IPS-NIHi11 (cell line): Measurements from ENCODE around the gene CLNK.
A peak's percentile ranks its signal among the peaks of the same experiment; 100 is the strongest.

Source experiments
- DNase-seq: peaks from one replicate; pipeline ENCODE4 v3.0.0; 2012; ENCODE audit warnings: mixed read lengths, low spot score

The CLNK gene

GRCh38 chr4:10612476-10612875, 72.1 kb downstream of the CLNK start:
- no peak for DNase-seq

GRCh38 chr4:10611673-10612072, 72.9 kb downstream of the CLNK start:
- no peak for DNase-seq

- DNase-seq = no peak
These were observed 75.9 kb downstream of the CLNK start for GRCh38 chr4:10608501-10609219.

GRCh38 chr4:10607206-10607605, 77.4 kb downstream of the CLNK start:
- no peak for DNase-seq

- DNase-seq = no peak
These were observed 77.9 kb downstream of the CLNK start for GRCh38 chr4:10606483-10607155.

- no peak for DNase-seq
These were observed 78.7 kb downstream of the CLNK start for GRCh38 chr4:10605746-10606482.

GRCh38 chr4:10605031-10605430, 79.5 kb downstream of the CLNK start:
- DNase-seq = no peak

GRCh38 chr4:10599574-10599973, 85.0 kb downstream of the CLNK start:
- DNase-seq = no peak

- DNase-seq = no peak
These were observed 85.7 kb downstream of the CLNK start for GRCh38 chr4:10598829-10599228.

- DNase-seq = no peak
These were observed 87.8 kb downstream of the CLNK start for GRCh38 chr4:10596586-10597290.

GRCh38 chr4:10593130-10593529, 91.4 kb downstream of the CLNK start:
- DNase-seq = peak; percentile 25

- DNase-seq = no peak
These were observed 93.7 kb downstream of the CLNK start for GRCh38 chr4:10590896-10591295.

GRCh38 chr4:10589799-10590198, 94.8 kb downstream of the CLNK start:
- no peak for DNase-seq

GRCh38 chr4:10589321-10589720, 95.2 kb downstream of the CLNK start:
- peak; percentile 33 for DNase-seq

GRCh38 chr4:10587697-10588096, 96.9 kb downstream of the CLNK start:
- no peak for DNase-seq

- DNase-seq = no peak
These were observed 97.3 kb downstream of the CLNK start for GRCh38 chr4:10587296-10587695.

GRCh38 chr4:10584042-10584441, 100.5 kb downstream of the CLNK start:
- DNase-seq = no peak

- DNase-seq = no peak
These were observed 101.6 kb downstream of the CLNK start for GRCh38 chr4:10582951-10583350.

GRCh38 chr4:10582059-10582686, 102.4 kb downstream of the CLNK start:
- peak; percentile 43 for DNase-seq

- DNase-seq = no peak
These were observed 103.5 kb downstream of the CLNK start for GRCh38 chr4:10581022-10581421.

GRCh38 chr4:10579648-10580047, 104.9 kb downstream of the CLNK start:
- DNase-seq = no peak
